Type B pancreatic cell (in vitro differentiated cells): ENCODE data around the gene TLR8. TPM values are rescaled to one million over a fixed set of nuclear protein-coding genes. Genes with fewer than 3 reads are reported as not detected.
"Not testable (repeated sequence)": the region's sequence is repeated elsewhere in the genome, so short reads cannot be mapped to it uniquely, and the experiment has no call there.

ENCODE experiments used
- DNase-seq: peaks from one replicate; pipeline ENCODE4 v3.0.0; 2021; ENCODE audit warnings: mixed read lengths; ENCODE audit not compliant: unreplicated experiment; ENCODE audit errors: extremely low spot score
- H3K27ac Mint-ChIP-seq: 2 replicates; pipeline ENCODE4 v1.8.0; 2021; ENCODE audit warnings: mild to moderate bottlenecking, mixed read lengths
- H3K27me3 Mint-ChIP-seq: 2 replicates; pipeline ENCODE4 v1.8.0; 2021; ENCODE audit warnings: mixed read lengths
- H3K36me3 Mint-ChIP-seq: 2 replicates; pipeline ENCODE4 v1.8.0; 2021; ENCODE audit warnings: mixed read lengths
- H3K4me1 Mint-ChIP-seq: one replicate; pipeline ENCODE4 v1.8.0; 2021; ENCODE audit warnings: mixed read lengths; ENCODE audit not compliant: unreplicated experiment
- H3K4me3 Mint-ChIP-seq: 2 replicates; pipeline ENCODE4 v1.8.0; 2021; ENCODE audit warnings: mild to moderate bottlenecking, mixed read lengths
- H3K9me3 Mint-ChIP-seq: 2 replicates; pipeline ENCODE4 v1.8.0; 2021; ENCODE audit warnings: mixed read lengths
- total RNA-seq: library from RNA; stranded (reverse); gene quantifications from 2 replicates; pipeline ENCODE4 v1.2.1, GENCODE V29; 2021; ENCODE audit warnings: low replicate concordance
- TF ChIP-seq, protein P1 (sequence below): fragments of 200-600 bp; sonication (generic); conservative IDR thresholded peaks from 2 replicates; pipeline ENCODE4 v1.5.0; 2021; ENCODE audit warnings: antibody characterized with exemption, mild to moderate bottlenecking

Gene TLR8
- total RNA-seq, 1 donor from 2014 or later: not detected

DNA sequence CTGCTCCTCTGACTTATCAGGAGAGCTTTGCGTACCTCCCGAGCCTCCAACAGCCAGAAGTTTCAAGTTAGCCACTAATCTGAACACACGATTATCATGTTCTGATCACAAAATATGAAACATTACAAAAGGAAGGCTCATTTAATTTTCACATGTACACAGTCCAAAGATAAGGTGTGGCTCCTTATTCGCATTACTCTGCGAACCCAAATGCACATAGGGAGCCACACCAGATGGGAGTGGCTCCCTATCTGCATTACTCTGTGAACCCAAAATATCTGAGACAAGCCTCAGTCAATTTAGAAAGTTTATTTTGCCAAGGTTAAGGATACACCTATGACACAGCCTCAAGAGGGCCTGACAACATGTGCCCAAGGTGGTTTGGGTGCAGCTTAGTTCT is 28.4 kb downstream of the TLR8 start:
- DNase-seq: no peak
- Mint-ChIP-seq H3K4me3 (no peak overlapping the region), H3K9me3 (no peaks in the 10 kb centered on the region), H3K27ac (no peak overlapping the region), H3K4me1 (no peaks in the 10 kb centered on the region), H3K27me3 (no peaks in the 10 kb centered on the region), H3K36me3 (no peaks in the 10 kb centered on the region)
- TF ChIP-seq, protein P1, sequence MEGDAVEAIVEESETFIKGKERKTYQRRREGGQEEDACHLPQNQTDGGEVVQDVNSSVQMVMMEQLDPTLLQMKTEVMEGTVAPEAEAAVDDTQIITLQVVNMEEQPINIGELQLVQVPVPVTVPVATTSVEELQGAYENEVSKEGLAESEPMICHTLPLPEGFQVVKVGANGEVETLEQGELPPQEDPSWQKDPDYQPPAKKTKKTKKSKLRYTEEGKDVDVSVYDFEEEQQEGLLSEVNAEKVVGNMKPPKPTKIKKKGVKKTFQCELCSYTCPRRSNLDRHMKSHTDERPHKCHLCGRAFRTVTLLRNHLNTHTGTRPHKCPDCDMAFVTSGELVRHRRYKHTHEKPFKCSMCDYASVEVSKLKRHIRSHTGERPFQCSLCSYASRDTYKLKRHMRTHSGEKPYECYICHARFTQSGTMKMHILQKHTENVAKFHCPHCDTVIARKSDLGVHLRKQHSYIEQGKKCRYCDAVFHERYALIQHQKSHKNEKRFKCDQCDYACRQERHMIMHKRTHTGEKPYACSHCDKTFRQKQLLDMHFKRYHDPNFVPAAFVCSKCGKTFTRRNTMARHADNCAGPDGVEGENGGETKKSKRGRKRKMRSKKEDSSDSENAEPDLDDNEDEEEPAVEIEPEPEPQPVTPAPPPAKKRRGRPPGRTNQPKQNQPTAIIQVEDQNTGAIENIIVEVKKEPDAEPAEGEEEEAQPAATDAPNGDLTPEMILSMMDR: no peak

DNA sequence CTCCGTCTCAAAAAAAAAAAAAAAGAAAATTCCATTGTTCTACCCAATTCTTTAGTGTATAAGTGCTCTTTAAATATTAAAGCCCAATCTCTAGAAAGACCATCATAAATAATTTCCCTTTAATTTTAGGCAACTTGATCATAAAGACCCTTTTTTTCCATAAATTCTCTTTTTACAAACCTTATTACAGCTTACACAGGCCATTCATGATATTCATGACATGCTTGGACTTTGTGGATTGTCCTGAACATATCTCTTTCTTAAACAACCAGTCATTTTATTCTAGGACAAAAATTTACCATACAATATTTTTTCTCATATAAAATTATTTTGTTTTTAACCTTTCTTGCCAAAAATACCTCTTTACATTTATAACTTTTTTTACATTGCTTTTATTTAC is 30.5 kb downstream of the TLR8 start:
- no peak for DNase-seq
- Mint-ChIP-seq H3K9me3 (peaks cover 6% of the 10 kb centered on the region), H3K27me3 (no peaks in the 10 kb centered on the region), H3K4me3 (no peak overlapping the region), H3K4me1 (no peaks in the 10 kb centered on the region), H3K27ac (no peak overlapping the region), H3K36me3 (no peaks in the 10 kb centered on the region)
- TF ChIP-seq, protein P1: no peak

DNA sequence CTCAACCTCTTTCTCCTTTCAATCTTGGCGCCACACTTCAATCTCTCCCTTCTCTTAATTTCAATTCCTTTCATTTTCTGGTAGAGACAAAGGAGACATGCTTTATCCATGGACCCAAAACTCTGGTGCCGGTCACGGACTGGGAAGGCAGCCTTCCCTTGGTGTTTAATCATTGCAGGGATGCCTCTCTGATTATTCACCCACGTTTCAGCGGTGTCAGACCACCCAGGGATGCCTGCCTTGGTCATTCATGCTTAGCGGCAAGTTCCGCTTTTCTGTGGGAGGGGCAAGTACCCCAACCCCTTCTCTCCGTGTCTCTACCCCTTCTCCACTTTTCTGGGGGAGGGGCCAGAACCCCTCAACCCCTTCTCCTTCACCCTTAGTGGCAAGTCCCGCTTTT is 34.1 kb downstream of the TLR8 start:
- not testable (repeated sequence) for H3K27ac Mint-ChIP-seq, H3K4me3 Mint-ChIP-seq, DNase-seq, H3K27me3 Mint-ChIP-seq, H3K4me1 Mint-ChIP-seq, H3K36me3 Mint-ChIP-seq, H3K9me3 Mint-ChIP-seq

DNA sequence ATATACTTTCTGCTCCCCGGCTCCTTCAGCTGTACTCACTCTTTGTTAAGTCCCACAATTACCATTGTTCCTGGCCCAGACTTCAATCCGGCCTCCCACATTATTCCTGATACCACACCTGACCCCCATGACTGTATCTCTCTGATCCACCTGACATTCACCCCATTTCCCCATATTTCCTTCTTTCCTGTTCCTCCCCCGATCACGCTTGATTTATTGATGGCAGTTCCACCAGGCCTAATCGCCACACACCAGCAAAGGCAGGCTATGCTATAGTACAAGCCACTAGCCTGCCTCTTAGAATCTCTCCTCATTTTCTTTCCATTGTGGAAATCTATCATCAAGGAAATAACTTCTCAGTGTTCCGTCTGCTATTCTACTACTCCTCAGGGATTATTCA is 37.2 kb downstream of the TLR8 start:
- not testable (repeated sequence) for H3K27ac Mint-ChIP-seq, H3K4me1 Mint-ChIP-seq, H3K9me3 Mint-ChIP-seq, H3K4me3 Mint-ChIP-seq, DNase-seq, H3K27me3 Mint-ChIP-seq, H3K36me3 Mint-ChIP-seq

DNA sequence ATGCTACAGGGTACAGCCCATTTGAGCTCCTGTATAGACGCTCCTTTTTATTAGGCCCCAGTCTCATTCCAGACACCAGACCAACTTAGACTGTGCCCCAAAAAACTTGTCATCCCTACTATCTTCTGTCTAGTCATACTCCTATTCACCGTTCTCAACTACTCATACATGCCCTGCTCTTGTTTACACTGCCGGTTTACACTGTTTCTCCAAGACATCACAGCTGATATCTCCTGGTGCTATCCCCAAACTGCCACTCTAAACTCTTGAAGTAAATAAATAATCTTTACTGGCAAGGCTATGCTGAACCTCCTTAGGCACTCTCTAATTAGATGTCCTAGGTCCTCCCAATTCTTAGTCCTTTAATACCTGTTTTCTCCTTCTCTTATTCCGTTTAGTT is 38.0 kb downstream of the TLR8 start:
- H3K4me1 Mint-ChIP-seq: peaks cover 15% of the 10 kb centered on the region
- H3K9me3 Mint-ChIP-seq, H3K27ac Mint-ChIP-seq, H3K27me3 Mint-ChIP-seq, H3K36me3 Mint-ChIP-seq, H3K4me3 Mint-ChIP-seq, DNase-seq: not testable (repeated sequence)

DNA sequence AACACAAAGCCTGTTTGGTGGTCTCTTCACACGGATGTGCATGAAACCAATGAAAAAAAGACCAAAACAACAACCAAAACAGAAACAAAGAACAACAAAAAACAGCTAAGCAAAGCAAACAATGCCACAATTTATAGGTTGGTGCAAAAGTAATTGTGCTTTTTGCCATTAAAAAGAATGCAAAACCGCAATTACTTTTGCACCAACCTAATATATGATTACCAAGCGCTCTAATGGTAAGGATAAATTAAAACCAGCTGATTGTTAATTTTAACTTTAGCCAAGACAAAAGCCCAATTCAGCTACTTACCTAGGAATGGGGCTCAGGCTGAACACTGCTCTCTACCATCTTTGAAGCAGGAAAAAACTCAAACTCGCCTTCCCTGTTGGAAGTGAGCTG is 39.1 kb downstream of the TLR8 start:
- no peak for DNase-seq
- Mint-ChIP-seq H3K9me3 (peaks cover 6% of the 10 kb centered on the region), H3K4me3 (no peak overlapping the region), H3K4me1 (peaks cover 22% of the 10 kb centered on the region), H3K36me3 (no peaks in the 10 kb centered on the region), H3K27ac (no peak overlapping the region), H3K27me3 (no peaks in the 10 kb centered on the region)
- TF ChIP-seq, protein P1: no peak

DNA sequence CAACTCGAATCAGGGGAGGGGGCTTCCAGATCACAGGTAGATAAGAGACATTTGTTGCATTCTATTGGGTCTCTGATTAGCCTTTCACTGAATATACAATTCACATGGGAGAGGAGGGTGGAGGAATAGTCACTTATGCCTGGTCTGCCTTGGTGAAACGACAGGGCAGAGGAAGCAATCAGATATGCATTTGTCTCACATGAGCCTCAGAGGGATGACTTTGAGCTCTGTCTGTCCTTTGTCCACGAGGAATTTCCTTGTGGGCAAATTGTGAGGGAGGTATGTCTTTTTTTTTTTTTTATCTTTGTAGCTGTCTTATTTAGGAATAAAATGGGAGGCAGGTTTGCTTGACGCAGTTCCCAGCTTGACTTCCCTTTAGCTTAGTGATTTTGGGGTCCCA is 40.0 kb downstream of the TLR8 start:
- no peaks in the 10 kb centered on the region for H3K27me3 Mint-ChIP-seq

More for the DNA sequence above, 40.0 kb downstream of the TLR8 start:
- Mint-ChIP-seq H3K27ac (peak overlapping the region; percentile 98), H3K4me3 (peak overlapping the region; percentile 62), H3K36me3 (no peaks in the 10 kb centered on the region), H3K4me1 (peaks cover 22% of the 10 kb centered on the region), H3K9me3 (peaks cover 4% of the 10 kb centered on the region)
- DNase-seq: no peak
- TF ChIP-seq, protein P1: no peak
